ENCODE results near the gene NCAM2. TPM values are rescaled to one million over a fixed set of nuclear protein-coding genes. Genes with fewer than 3 reads are reported as not detected.

The NCAM2 gene
- total and polyA plus RNA-seq, 7 donors, result 0.14 to 2.4 (median 0.62) TPM

- H3K4me3 ChIP-seq, result no peak overlapping the region
- no peak overlapping the region for H3K27ac ChIP-seq
- ATAC-seq, result no peak
- no peaks in the 10 kb centered on the region for H3K36me3 ChIP-seq (ENCODE audit: insufficient read depth in 1 of 2, low read depth in 1 of 2)
- H3K9me3 ChIP-seq, result peaks cover 5% of the 10 kb centered on the region
- no peak for TF ChIP-seq CTCF (IDR thresholded peaks at IDR 0.05)
- no peaks in the 10 kb centered on the region for H3K4me1 ChIP-seq
- intact Hi-C loops (cut with DNase I), result no loop called here
- H3K27me3 ChIP-seq (ENCODE audit: insufficient read depth in 3 of 3, low read length in 2 of 3), result no peaks in the 10 kb centered on the region
- no peak for DNase-seq
- 78 to 85% (median 83%) methylated on average over 3 of the region's 3 CpGs for WGBS, 3 donors
Measured at GRCh38 chr21:21406921-21407320, 408.7 kb downstream of the NCAM2 start.

DNA sequence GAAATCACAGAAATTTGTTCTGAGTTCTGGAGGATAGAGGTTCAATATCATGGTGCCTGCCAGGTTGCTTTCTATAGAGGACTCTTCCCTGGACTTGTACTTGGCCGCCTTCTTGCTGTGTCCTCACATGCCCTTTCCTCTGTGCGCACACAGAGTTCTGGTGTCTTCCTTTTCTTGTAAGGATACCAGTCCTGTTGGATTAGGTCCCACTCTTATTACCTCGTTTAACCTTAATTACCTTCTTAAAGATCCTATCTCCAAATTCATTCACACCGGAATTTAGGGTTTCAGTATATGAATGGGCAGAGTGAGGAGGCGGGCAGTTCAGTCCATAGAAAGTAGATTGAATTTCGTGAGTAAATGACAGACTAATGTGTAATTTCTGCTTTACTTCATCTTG is 413.9 kb downstream of the NCAM2 start:
- TF ChIP-seq CTCF (IDR thresholded peaks at IDR 0.05), result no peak
- Histone ChIP-seq H3K27me3 (ENCODE audit: insufficient read depth in 3 of 3, low read length in 2 of 3) (no peaks in the 10 kb centered on the region), H3K9me3 (no peaks in the 10 kb centered on the region), H3K36me3 (ENCODE audit: insufficient read depth in 1 of 2, low read depth in 1 of 2) (no peaks in the 10 kb centered on the region), H3K4me3 (no peak overlapping the region), H3K27ac (no peak overlapping the region), H3K4me1 (no peaks in the 10 kb centered on the region)
- ATAC-seq (no peak), DNase-seq (no peak)
- WGBS, 3 donors, result 75 to 87% (median 79%) methylated on average over 6 of the region's 6 CpGs
- intact Hi-C loops (cut with DNase I), result no loop called here

DNA sequence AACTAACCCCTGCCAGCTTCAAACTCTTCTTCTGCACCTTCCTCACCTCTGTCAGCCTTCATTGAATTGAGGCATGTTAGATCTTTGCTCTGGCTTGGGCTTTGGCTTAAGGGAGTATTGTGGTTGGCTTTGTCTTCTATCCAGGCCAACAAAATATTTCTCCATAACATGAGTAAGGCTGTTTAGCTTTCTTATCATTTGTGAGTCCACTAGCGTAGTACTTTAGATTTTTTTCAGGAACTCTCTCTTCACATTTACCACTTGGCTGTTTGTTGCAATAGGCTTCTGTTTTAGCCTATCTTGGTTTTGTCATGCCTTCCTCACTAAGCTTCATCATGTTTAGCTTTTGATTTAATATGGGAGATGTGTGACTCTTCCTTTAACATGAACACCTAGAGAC is 417.5 kb downstream of the NCAM2 start:
- TF ChIP-seq CTCF (IDR thresholded peaks at IDR 0.05), result no peak
- no peaks in the 10 kb centered on the region for H3K9me3 ChIP-seq
- no peak for DNase-seq
- H3K36me3 ChIP-seq (ENCODE audit: insufficient read depth in 1 of 2, low read depth in 1 of 2), result no peaks in the 10 kb centered on the region
- H3K27me3 ChIP-seq (ENCODE audit: insufficient read depth in 3 of 3, low read length in 2 of 3), result no peaks in the 10 kb centered on the region
- WGBS, 3 donors, result 91 to 97% (median 92%) methylated on average over 1 of the region's 1 CpG
- intact Hi-C loops (cut with DNase I), result no loop called here
- H3K27ac ChIP-seq, result no peak overlapping the region
- ATAC-seq, result no peak
- H3K4me3 ChIP-seq, result no peak overlapping the region
- H3K4me1 ChIP-seq, result no peaks in the 10 kb centered on the region

DNA sequence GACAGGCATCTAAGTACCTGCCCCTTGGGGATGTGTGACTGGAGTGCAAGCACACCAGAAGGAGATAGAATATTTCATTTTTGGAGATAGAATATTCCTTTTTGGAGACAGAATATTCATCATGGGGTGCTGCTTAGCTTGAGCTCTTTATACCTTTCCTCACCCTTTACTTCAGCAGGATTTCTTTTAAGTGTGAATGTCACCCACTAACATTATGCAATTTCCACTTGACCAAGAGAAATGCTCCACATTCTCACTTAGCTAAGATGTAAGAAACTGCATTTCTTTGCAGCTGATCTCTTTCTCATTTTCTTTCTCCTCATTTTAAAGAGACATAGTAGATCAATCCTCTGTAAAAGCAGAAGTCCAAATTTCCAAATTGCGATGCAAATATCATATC is 436.7 kb downstream of the NCAM2 start:
- ATAC-seq, result no peak
- H3K27ac ChIP-seq, result no peak overlapping the region
- no peaks in the 10 kb centered on the region for H3K27me3 ChIP-seq (ENCODE audit: insufficient read depth in 3 of 3, low read length in 2 of 3)
- H3K9me3 ChIP-seq, result no peaks in the 10 kb centered on the region
- 92 to 97% (median 92%) methylated on average over 1 of the region's 1 CpG for WGBS, 3 donors
- no peak for TF ChIP-seq CTCF (IDR thresholded peaks at IDR 0.05)
- intact Hi-C loops (cut with DNase I), result no loop called here
- no peaks in the 10 kb centered on the region for H3K36me3 ChIP-seq (ENCODE audit: insufficient read depth in 1 of 2, low read depth in 1 of 2)
- no peaks in the 10 kb centered on the region for H3K4me1 ChIP-seq
- no peak for DNase-seq
- no peak overlapping the region for H3K4me3 ChIP-seq

DNA sequence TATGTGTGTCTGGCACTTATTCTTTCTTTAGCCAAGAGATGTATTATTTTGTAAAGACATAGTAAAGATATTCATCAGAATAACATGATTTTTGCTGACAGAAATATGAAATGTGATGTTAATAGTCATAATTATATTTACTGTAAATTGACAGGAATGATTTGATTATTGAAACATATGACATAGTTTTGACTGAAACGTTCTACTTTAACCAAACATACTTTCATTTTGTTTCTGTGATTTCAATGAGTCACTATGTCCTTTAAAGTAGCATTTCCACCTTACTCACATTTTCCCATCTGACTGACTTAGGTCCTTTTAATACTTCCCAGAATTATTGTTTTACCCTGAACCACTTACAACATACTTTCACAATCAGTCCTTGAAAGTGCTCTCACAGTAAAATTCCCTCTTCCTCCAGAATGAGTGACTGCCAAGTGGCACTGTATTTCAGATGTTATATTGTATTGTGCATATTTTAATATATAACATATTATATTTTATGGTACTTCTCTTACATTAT is 437.9 kb downstream of the NCAM2 start:
- TF ChIP-seq CTCF (IDR thresholded peaks at IDR 0.05), result no peak
- H3K27me3 ChIP-seq (ENCODE audit: insufficient read depth in 3 of 3, low read length in 2 of 3), result no peaks in the 10 kb centered on the region
- intact Hi-C loops (cut with DNase I), result no loop called here
- no peak for ATAC-seq
- WGBS, 3 donors, result 52 to 60% (median 53%) methylated on average over 1 of the region's 1 CpG
- no peaks in the 10 kb centered on the region for H3K9me3 ChIP-seq
- H3K27ac ChIP-seq, result no peak overlapping the region
- DNase-seq, result no peak
- no peaks in the 10 kb centered on the region for H3K36me3 ChIP-seq (ENCODE audit: insufficient read depth in 1 of 2, low read depth in 1 of 2)
- H3K4me1 ChIP-seq, result no peaks in the 10 kb centered on the region
- H3K4me3 ChIP-seq, result no peak overlapping the region
